Bronchial epithelial cell (primary cell): ENCODE results near the gene OR2AT4. TPM values are rescaled to one million over a fixed set of nuclear protein-coding genes. Genes with fewer than 3 reads are reported as not detected.

Experiments
- DNase-seq: peaks from one replicate; pipeline ENCODE4 v3.0.0-alpha.2; 2010; ENCODE audit warnings: low read depth
- FAIRE-seq: peaks from 2 replicates; lab custom pipeline; 2011; peaks lifted over from hg19 to GRCh38; lab: Jason Lieb, UNC
- H3K27me3 ChIP-seq: 2 replicates; pipeline ENCODE4 v1.5.1; 2011; ENCODE audit warnings: low read length; ENCODE audit not compliant: control insufficient read depth, insufficient read depth
- H3K36me3 ChIP-seq: 2 replicates; pipeline ENCODE4 v1.5.1; 2011; ENCODE audit warnings: low read length; ENCODE audit not compliant: control insufficient read depth, insufficient read depth
- H3K4me3 ChIP-seq: 2 replicates; pipeline ENCODE4 v1.5.1; 2011; ENCODE audit warnings: mild to moderate bottlenecking, low read depth, low read length, control low read depth
- total RNA-seq: library from RNA; depleted of rRNA; stranded (reverse); fragments of >200 nt; gene quantifications from 2 replicates; pipeline ENCODE4 v1.2.1, GENCODE V29; 2014
- TF ChIP-seq, protein P1 (sequence below): IDR thresholded peaks from 2 replicates; pipeline ENCODE4 v1.5.1; 2011; ENCODE audit warnings: mild to moderate bottlenecking, moderate library complexity, low read length, control low read depth, inconsistent platforms; ENCODE audit not compliant: insufficient read depth, severe bottlenecking

The OR2AT4 gene
- total RNA-seq, 1 donor from 2014 or later = not detected

DNA sequence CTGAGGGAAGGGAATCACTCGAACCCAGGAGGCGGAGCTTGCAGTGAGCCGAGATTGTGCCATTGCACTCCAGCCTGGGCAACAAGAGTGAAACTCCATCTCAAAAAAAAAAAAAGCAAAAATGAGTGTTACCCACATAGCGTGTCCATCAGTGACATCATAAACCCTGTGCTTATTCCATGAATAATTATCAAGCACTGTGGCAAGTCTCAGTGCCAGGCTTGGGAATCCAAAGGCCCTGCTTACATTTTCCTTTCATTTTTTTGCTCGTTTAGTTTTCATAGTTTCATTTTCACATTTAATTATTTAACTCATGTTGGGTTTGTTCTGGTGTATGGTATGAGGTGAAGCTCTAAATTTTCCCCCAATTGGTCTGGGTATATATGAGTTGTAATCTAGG is 61.4 kb downstream of the OR2AT4 start:
- no peaks in the 10 kb centered on the region for H3K27me3 ChIP-seq

DNA sequence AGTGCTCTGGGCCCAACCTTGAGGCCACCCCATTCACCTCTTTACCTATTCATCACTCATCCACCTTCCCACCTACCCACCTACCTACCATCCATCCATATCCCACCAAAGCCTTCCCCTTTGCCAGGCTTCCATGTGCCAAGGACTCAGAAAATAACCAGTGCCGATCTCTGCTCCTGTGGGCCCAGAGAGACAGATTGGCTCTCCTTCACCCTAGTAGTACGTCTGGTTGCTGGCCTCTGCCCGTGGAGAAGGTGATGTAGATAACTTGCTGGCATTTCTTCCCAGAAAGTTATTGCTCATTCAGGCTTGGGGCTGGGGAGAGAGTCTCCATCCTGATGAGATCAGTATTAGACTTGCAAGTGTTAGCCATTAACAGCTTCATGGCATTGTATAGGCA is 62.8 kb downstream of the OR2AT4 start:
- Histone ChIP-seq H3K27me3 (no peaks in the 10 kb centered on the region), H3K36me3 (no peaks in the 10 kb centered on the region), H3K4me3 (no peak overlapping the region)
- FAIRE-seq = no peak
- TF ChIP-seq, protein P1, sequence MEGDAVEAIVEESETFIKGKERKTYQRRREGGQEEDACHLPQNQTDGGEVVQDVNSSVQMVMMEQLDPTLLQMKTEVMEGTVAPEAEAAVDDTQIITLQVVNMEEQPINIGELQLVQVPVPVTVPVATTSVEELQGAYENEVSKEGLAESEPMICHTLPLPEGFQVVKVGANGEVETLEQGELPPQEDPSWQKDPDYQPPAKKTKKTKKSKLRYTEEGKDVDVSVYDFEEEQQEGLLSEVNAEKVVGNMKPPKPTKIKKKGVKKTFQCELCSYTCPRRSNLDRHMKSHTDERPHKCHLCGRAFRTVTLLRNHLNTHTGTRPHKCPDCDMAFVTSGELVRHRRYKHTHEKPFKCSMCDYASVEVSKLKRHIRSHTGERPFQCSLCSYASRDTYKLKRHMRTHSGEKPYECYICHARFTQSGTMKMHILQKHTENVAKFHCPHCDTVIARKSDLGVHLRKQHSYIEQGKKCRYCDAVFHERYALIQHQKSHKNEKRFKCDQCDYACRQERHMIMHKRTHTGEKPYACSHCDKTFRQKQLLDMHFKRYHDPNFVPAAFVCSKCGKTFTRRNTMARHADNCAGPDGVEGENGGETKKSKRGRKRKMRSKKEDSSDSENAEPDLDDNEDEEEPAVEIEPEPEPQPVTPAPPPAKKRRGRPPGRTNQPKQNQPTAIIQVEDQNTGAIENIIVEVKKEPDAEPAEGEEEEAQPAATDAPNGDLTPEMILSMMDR = no peak
- DNase-seq = no peak

More for the DNA sequence above, 61.4 kb downstream of the OR2AT4 start:
- Histone ChIP-seq H3K36me3 (no peaks in the 10 kb centered on the region), H3K4me3 (no peak overlapping the region)
- FAIRE-seq (no peak), DNase-seq (no peak)
- TF ChIP-seq, protein P1 = no peak

DNA sequence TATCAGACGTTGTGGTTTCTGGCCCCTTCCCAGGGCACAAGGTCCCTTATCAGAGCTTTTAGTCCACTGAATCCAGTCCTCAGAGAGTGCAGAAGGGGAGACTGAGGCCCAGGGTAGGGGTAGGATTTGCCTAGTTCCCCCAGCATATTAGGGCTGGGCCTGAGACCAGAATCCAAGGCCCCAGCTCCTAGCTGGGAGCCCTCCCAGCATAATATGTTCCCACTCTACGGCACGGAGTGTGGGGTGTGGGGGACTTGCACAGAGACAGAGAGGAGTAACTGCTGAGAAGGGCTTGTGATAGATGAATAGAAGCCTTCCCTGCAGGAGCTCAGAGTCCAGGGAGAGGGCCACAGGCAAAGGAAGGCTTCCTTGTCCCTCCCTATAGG is 64.1 kb downstream of the OR2AT4 start:
- Histone ChIP-seq H3K36me3 (no peaks in the 10 kb centered on the region), H3K27me3 (no peaks in the 10 kb centered on the region), H3K4me3 (no peak overlapping the region)
- TF ChIP-seq, protein P1 = no peak
- DNase-seq = no peak
- FAIRE-seq = no peak

DNA sequence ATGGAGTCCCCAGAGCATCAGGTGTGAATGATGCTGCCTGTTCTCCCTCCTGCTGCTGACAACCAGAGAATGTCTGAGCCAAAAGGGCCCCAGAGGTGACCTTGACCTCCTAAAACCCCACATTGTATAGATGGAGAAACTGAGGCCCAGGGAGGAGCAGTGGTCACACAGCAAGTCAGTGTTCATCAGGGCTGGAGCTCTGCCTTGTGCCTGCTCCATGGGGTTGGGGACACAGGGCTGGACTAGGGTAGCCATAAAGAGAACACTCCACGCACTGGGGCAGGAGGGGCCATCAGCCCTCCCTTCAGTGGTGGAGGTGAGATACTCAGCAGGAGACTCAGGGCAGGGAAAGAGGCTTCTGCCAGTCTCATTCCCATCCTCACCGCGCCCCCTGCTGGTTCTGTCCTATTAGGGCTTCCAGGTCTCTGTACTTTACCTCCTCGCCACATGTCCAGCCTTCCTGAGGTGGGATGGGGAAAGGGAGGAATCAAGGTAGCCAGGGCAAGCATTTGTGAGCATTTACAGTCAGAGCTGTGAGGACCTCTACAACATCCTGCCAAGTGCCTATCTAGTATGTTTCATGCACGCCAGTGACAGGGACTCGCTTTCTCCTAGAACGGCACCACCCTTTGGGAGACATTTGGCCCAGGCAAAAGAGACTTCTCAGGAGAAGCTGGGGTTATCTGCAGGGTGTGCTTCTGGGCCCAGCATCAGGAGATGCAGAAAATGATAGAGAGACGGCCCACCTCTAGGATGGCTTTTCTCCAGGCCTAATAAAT is 64.7 kb downstream of the OR2AT4 start:
- Histone ChIP-seq H3K36me3 (no peaks in the 10 kb centered on the region), H3K4me3 (no peak overlapping the region), H3K27me3 (no peaks in the 10 kb centered on the region)
- FAIRE-seq (no peak), DNase-seq (peak; percentile 51)
- TF ChIP-seq, protein P1 = peak; percentile 89

Other genes starting within 250 kb of the OR2AT4 start
- 8.1 and 10.8 TPM in 2 replicates for gene XRRA1, start 147.8 kb downstream of the OR2AT4 start, total RNA-seq
- 14.7 and 29.8 TPM in 2 replicates for gene SPCS2, start 147.6 kb downstream of the OR2AT4 start, total RNA-seq
- gene NEU3, start 107.9 kb downstream of the OR2AT4 start, total RNA-seq = 5.6 and 8.7 TPM in 2 replicates
- not detected in 2 replicates for gene SLCO2B1, start 54.2 kb upstream of the OR2AT4 start, total RNA-seq
- gene TPBGL, start 143.9 kb upstream of the OR2AT4 start, total RNA-seq = not detected in 2 replicates